ENCODE results near the gene SDF2.

- no peak for TF ChIP-seq POLR2A (IDR thresholded peaks at IDR 0.05)
- TF ChIP-seq CTCF (IDR thresholded peaks at IDR 0.05), result no peak
- no peak for TF ChIP-seq EP300 (IDR thresholded peaks at IDR 0.05)
Measured at GRCh38 chr17:28693869-28694268, 32.2 kb upstream of the SDF2 start.
